ENCODE results near the gene MAB21L3. TPM values are rescaled to one million over a fixed set of nuclear protein-coding genes. Genes with fewer than 3 reads are reported as not detected.

Gene MAB21L3
- total RNA-seq, 1 experiment from 2014 or later: not detected

GRCh38 chr1:116152577-116152943 is 41.4 kb downstream of the MAB21L3 start:
- in situ Hi-C loops (cut with HindIII; ENCODE audit: low pct_unique_long_range_greater_than_20kb, low sequenced_read_pairs): no loop called here

DNA sequence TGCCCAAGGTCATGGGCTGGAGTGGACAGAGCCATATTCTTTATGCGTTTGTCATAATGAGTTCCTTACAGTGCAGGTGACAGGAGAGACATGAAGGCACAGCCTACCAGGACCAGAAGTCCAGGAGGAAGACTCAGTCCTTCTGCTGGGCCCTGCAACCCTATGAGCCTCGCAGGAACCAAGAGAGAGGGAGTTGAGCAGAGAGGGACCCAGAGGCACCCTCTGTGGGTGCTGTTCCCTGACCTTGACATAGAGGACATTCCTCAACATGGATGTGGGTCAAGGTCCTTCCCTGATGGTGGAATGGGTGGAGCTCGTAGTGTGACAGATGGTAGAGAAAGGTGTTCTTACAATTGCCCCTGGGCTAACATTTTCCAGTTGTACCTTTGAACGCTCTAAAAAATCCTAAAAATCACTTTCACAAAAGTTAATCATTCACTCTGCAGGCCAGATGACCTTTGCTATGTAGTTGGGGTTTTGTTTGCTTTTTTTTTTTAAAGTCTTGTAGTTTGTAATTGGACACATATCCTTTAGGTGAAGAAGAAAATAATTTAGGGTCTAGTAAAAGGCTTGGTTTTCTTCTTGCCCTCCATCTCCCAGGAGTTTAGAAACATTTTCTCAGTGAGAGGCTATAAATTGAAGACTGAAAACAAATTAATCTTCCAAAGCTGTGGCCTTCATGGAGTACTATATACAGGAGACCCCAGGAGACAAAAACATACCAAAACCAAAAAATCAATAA is 41.9 kb downstream of the MAB21L3 start:
- in situ Hi-C loops (cut with HindIII; ENCODE audit: low pct_unique_long_range_greater_than_20kb, low sequenced_read_pairs): no loop called here
- DNase-seq (ENCODE audit: low read depth, low spot score): no peak

More at GRCh38 chr1:116152577-116152943, 41.4 kb downstream of the MAB21L3 start:
- no peak for DNase-seq (ENCODE audit: low read depth, low spot score)

GRCh38 chr1:116153692-116154031 is 42.5 kb downstream of the MAB21L3 start:
- in situ Hi-C loops (cut with HindIII; ENCODE audit: low pct_unique_long_range_greater_than_20kb, low sequenced_read_pairs): no loop called here
- DNase-seq (ENCODE audit: low read depth, low spot score): no peak

DNA sequence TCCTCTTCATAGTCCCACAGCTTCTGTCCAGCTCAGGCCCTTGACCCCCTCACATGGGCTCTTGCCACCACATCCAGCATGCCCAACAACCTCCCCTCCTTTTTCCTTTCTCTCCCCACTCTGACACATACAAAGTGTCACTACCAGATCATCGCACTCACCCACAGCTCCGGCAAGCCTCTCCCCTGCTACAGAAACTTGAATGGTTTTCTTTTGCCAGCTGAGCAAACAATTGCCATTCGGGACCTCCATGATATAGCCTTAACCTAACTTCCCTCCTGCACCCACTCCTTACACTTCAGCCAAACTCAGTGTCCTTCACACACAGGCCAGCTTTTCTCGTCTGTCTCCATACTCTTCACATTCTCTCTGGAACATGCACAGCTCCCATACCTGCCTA is 43.3 kb downstream of the MAB21L3 start:
- no peak for DNase-seq (ENCODE audit: low read depth, low spot score)
- in situ Hi-C loops (cut with HindIII; ENCODE audit: low pct_unique_long_range_greater_than_20kb, low sequenced_read_pairs): no loop called here

DNA sequence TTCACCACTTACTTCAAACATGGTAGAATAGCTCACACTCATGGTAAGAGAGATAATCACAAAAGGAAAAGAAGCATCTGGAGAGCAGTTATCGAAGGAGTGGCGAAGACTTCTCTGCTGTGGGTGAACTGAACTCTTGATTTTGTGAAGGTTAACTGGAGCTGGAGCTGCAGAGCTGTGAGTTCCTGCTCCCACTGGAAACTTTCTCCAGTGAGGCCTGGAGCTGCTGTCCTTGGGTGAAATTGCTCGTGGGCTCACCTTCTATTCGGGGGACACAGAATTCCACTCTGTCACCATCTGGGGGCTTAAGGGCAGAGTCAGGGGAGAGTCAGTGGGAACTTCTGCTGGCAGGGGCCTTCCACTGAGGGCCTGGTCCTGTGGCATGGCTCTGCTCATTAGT is 45.9 kb downstream of the MAB21L3 start:
- in situ Hi-C loops (cut with HindIII; ENCODE audit: low pct_unique_long_range_greater_than_20kb, low sequenced_read_pairs): no loop called here
- DNase-seq (ENCODE audit: low read depth, low spot score): no peak

DNA sequence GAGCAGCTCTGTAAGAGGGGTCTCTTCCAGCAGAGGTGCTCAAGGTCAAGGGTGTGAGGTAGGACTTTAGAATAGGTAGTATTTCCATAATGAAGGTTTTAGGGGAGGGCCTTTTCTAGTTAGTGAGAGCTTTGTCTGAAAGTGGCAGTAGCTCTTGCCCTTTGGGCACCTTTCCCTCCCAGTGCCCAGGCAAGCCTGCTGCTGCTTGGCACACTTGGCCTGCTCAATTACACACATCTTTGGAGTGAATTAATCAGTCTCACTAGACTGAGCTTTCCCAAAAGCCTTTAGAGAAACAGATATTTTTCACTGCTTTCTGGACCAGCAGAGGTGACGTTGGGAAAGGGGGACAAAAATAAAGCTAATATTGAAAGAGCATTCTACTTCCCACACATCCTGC is 48.0 kb downstream of the MAB21L3 start:
- DNase-seq (ENCODE audit: low read depth, low spot score): no peak
- in situ Hi-C loops (cut with HindIII; ENCODE audit: low pct_unique_long_range_greater_than_20kb, low sequenced_read_pairs): no loop called here

GRCh38 chr1:116159611-116160010 is 48.4 kb downstream of the MAB21L3 start:
- in situ Hi-C loops (cut with HindIII; ENCODE audit: low pct_unique_long_range_greater_than_20kb, low sequenced_read_pairs): no loop called here
- no peak for DNase-seq (ENCODE audit: low read depth, low spot score)

- in situ Hi-C loops (cut with HindIII; ENCODE audit: low pct_unique_long_range_greater_than_20kb, low sequenced_read_pairs): no loop called here
These were observed 50.2 kb downstream of the MAB21L3 start for GRCh38 chr1:116161390-116161789.

DNA sequence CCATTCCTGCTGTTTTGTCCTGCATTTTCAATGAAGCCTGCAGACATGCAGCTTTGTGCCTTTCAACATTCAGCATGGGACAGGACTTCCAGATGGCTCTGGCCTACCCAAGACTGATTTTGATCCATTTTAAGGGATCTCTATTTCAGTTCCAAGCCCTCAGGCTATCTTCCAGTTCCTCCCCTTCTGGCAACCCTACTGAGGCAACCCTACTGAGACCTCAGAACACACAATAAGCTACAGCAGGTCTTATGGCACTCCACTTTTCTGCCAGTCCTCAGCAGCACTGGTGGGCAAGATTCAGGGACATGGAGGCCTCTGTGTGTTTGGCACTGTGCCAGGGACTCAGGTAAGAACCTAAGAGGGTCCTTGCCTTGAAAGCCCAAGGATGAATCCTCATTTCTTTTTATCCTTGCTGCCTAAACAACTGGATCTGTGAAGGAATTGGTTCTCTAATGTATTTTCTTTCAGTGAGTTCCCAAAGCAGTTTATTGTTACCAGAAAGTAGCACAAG is 50.7 kb downstream of the MAB21L3 start:
- no peak for DNase-seq (ENCODE audit: low read depth, low spot score)
- in situ Hi-C loops (cut with HindIII; ENCODE audit: low pct_unique_long_range_greater_than_20kb, low sequenced_read_pairs): no loop called here

More at GRCh38 chr1:116161390-116161789, 50.2 kb downstream of the MAB21L3 start:
- DNase-seq (ENCODE audit: low read depth, low spot score): no peak

DNA sequence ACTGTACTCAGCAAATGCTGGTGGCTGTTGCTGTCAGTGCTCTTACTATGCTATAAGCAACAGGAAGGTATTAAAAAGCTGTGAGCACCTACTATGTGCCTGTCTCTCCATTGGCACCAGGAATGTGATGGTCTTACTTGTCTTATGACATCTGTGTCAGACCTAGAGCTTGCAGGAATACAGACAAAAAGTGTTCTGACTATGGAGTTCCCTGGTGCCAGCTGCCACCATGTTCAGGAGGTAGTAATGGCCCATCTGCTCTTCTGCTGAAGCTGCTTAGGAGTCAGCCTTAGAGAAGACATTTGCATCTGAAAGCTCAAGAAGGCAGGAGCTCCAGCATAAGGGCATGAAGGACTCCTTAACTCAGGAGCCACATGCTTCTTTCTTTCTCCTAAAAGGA is 52.3 kb downstream of the MAB21L3 start:
- no peak for DNase-seq (ENCODE audit: low read depth, low spot score)
- in situ Hi-C loops (cut with HindIII; ENCODE audit: low pct_unique_long_range_greater_than_20kb, low sequenced_read_pairs): no loop called here

- in situ Hi-C loops (cut with HindIII; ENCODE audit: low pct_unique_long_range_greater_than_20kb, low sequenced_read_pairs): no loop called here
- no peak for DNase-seq (ENCODE audit: low read depth, low spot score)
These were observed 53.0 kb downstream of the MAB21L3 start for GRCh38 chr1:116164150-116164549.

- in situ Hi-C loops (cut with HindIII; ENCODE audit: low pct_unique_long_range_greater_than_20kb, low sequenced_read_pairs): no loop called here
- DNase-seq (ENCODE audit: low read depth, low spot score): no peak
These were observed 53.6 kb downstream of the MAB21L3 start for GRCh38 chr1:116164604-116165368.

- DNase-seq (ENCODE audit: low read depth, low spot score): no peak
- in situ Hi-C loops (cut with HindIII; ENCODE audit: low pct_unique_long_range_greater_than_20kb, low sequenced_read_pairs): no loop called here
These were observed 54.4 kb downstream of the MAB21L3 start for GRCh38 chr1:116165572-116165971.

DNA sequence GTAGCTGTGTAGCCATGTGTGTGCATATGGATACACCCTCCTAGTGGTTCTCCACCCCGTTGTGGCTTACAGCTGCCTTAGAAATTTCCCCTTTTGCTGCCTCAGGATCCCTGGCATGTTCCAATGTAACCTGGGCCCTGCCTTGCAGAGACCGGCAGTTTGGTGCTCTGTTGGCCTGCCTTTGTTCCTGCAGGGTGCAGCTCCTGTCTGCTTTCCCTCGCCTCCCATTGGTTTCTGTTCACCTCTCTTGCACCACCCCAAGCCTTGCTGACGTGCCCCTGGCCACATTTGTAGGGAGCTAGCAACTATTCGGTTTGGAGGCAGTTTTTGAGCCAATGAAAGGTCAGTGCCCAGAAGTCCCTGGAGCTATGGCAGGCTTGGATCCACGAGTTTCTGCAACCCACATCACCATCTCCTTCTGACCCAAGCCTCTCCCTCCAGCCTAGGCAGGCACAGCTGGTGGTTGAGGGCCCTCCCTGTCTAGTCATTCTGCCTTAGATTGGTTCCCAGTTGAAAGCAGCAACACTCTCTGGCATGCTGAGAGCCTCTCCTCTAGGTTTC is 54.9 kb downstream of the MAB21L3 start:
- in situ Hi-C loops (cut with HindIII; ENCODE audit: low pct_unique_long_range_greater_than_20kb, low sequenced_read_pairs): no loop called here
- no peak for DNase-seq (ENCODE audit: low read depth, low spot score)

DNA sequence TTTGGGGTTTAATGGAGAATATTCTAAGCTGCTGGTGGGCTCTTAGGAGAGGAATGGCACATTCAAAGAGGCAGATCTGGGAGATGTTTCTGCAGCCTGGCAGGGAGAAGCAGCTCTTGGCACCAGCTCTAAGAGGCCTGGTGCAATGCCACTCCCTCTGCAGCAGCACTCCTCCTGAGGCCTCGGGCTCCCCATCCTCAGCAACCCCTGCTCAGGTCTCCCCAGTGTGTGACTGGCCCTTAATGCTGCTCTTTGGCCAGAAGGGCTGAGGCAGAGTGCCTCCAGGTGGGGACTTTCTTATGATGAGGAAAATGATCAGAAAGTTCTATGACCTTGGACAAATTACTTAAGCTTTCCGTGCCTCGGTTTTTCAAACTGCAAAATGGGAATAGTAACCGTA is 55.5 kb downstream of the MAB21L3 start:
- DNase-seq (ENCODE audit: low read depth, low spot score): no peak
- in situ Hi-C loops (cut with HindIII; ENCODE audit: low pct_unique_long_range_greater_than_20kb, low sequenced_read_pairs): no loop called here

DNA sequence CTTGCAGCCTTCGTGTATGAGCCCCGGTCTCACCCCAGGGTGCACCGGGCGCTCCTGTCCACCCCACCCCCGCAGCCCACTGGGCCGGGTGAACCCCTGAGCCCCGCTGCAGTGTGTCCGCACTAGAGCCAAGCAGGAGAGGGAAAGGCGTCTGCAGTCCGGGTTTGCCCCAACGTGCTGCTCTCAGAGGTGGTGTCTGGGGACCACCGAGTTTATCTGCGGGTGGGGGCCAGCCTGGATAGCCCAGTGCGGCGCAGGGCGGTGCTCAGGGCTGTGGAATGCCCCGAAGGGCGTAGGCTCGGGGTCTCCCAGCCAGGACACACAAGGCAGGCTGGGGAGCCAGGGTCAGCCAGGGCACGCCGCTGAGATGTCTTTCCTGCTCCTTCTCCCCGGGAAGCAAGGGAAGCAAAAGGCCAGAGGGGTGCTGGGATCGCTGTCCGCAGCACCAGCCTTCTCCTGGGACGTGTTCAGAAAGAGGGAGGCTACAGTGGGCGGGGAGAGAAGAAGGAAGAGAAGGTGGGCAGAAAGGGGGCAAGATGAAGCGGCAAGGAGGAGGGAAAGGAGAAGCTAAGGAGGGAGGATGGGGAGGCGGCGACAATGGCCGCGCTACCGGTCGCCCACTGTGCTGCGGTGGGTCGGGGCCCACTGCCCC is 56.6 kb downstream of the MAB21L3 start:
- in situ Hi-C loops (cut with HindIII; ENCODE audit: low pct_unique_long_range_greater_than_20kb, low sequenced_read_pairs): no loop called here
- no peak for DNase-seq (ENCODE audit: low read depth, low spot score)

DNA sequence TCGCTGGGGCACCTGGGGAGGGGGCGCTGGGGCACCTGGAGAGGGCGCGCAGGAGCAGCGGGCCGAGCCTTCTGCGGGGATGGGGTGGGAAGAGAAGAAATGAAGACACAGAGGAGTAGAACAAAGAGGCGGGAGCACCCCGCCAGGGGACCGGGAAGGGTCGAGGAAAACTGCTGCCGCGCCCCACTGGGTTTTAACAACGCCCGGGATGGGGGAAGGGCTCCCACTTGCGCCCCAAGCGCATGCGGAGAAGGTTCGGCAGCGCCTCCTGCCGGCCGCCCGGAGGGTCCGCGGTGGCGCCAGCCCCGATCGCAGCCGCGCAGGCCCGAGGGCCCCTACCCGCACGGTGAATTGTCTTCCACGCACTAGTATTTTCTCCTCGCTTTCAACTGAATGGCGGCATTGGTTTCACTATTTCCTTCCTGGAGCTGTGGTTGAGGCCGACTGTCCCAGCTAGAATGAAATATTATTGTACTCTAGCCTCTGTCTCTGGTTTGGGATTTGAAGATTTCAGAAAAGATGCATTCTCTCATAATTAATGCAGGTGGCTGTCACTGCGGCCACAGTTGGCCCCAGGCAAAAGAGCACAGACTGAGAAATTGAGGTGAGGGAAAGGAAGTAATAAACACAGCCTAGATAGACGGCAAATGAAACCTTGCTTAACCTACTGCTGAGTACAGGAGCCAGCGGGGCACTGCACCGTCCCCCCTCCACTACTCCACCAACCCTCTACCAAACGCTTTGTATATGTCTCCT is 57.3 kb downstream of the MAB21L3 start:
- in situ Hi-C loops (cut with HindIII; ENCODE audit: low pct_unique_long_range_greater_than_20kb, low sequenced_read_pairs): no loop called here
- DNase-seq (ENCODE audit: low read depth, low spot score): peak; percentile 29

DNA sequence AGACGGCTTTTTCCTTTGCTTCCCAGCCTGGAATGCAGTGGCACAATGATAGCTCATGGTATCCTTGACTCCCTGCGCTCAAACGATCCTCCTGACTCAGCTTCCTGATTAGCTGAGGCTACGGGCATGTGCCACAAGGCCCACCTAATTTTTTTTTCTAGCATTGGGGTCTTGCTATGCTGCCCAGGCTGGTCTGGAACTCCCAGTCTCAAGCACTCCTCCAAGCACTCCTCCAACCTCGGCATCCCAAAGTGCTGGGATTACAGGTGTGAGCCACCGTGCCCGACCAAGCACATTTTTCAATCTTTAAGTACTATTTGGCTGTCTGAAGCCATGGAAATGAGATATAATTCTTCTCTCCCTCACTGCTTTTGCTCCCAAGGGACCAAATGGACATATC is 58.7 kb downstream of the MAB21L3 start:
- in situ Hi-C loops (cut with HindIII; ENCODE audit: low pct_unique_long_range_greater_than_20kb, low sequenced_read_pairs): no loop called here
- no peak for DNase-seq (ENCODE audit: low read depth, low spot score)

All from SK-MEL-5 (cell line).